CD4-positive, alpha-beta T cell (primary cell): ENCODE results near the gene ZNF775. TPM values are rescaled to one million over a fixed set of nuclear protein-coding genes. Genes with fewer than 3 reads are reported as not detected.

Experiments
- ATAC-seq: fragments of 200-7000 bp; cut with Tn5 transposase; one replicate; pipeline ENCODE4 v1.10.0; 2022; ENCODE audit warnings: mild to moderate bottlenecking; ENCODE audit not compliant: poor library complexity
- CTCF ChIA-PET: fragments of 350-600 bp; sonication (Branson Sonifier 250); formaldehyde crosslinking; loops from one replicate; lab custom pipeline; 2021; ENCODE audit warnings: antibody characterized with exemption, inconsistent platforms; lab: Charles Lee
- POLR2A ChIA-PET: fragments of 350-600 bp; sonication (Branson Sonifier 250); formaldehyde crosslinking; loops from one replicate; lab custom pipeline; 2021; ENCODE audit warnings: antibody characterized with exemption, inconsistent platforms; lab: Charles Lee
- DNase-seq, 14 experiments: peaks; one replicate each; pipeline ENCODE4 v3.0.0-alpha.2; 2013 to 2020; ENCODE audit warnings: mixed read lengths in 2 of 14
- H3K27ac ChIP-seq, 2 donors: one replicate each; pipeline versions ENCODE4 v1.5.1 to v1.7.0; 2013; ENCODE audit warnings: low read length in 2 of 2, low read depth in 1 of 2, mild to moderate bottlenecking in 1 of 2
- H3K27me3 ChIP-seq, 2 experiments: 1 replicate in 1 of 2; 2 replicates in 1 of 2; pipeline versions ENCODE4 v1.6.1 to v1.7.0; 2013; ENCODE audit warnings: low read length in 2 of 2, control low read depth in 1 of 2, mild to moderate bottlenecking in 1 of 2, moderate library complexity in 1 of 2; ENCODE audit not compliant: insufficient read depth in 2 of 2, control insufficient read depth in 1 of 2
- H3K36me3 ChIP-seq: one replicate; pipeline ENCODE4 v1.6.1; 2013; ENCODE audit warnings: low read length, control low read depth; ENCODE audit not compliant: insufficient read depth
- H3K4me1 ChIP-seq: one replicate; pipeline ENCODE4 v1.6.1; 2013; ENCODE audit warnings: low read length, control low read depth; ENCODE audit not compliant: insufficient read depth
- H3K4me3 ChIP-seq: one replicate; pipeline ENCODE4 v1.5.1; 2013; ENCODE audit warnings: mild to moderate bottlenecking, low read length, moderate library complexity
- H3K9me3 ChIP-seq, 2 experiments: 1 replicate in 1 of 2; 2 replicates in 1 of 2; pipeline versions ENCODE4 v1.6.1 to v1.7.0; 2013; ENCODE audit warnings: low read length in 2 of 2, mild to moderate bottlenecking in 2 of 2, control low read depth in 1 of 2, moderate library complexity in 1 of 2; ENCODE audit not compliant: control insufficient read depth in 1 of 2, insufficient read depth in 1 of 2
- H3K27ac Mint-ChIP-seq: one replicate; pipeline ENCODE4 v1.8.0; 2020; ENCODE audit warnings: mixed read lengths
- H3K27me3 Mint-ChIP-seq: one replicate; pipeline ENCODE4 v1.8.0; 2021; ENCODE audit warnings: mixed read lengths
- H3K36me3 Mint-ChIP-seq: one replicate; pipeline ENCODE4 v1.8.0; 2021; ENCODE audit warnings: low read depth, mixed read lengths
- H3K4me1 Mint-ChIP-seq: one replicate; pipeline ENCODE4 v1.8.0; 2021; ENCODE audit warnings: low read depth, mixed read lengths
- H3K4me3 Mint-ChIP-seq: one replicate; pipeline ENCODE4 v1.8.0; 2020; ENCODE audit warnings: mild to moderate bottlenecking, mixed read lengths
- H3K9me3 Mint-ChIP-seq: one replicate; pipeline ENCODE4 v1.8.0; 2020; ENCODE audit warnings: mixed read lengths
- intact Hi-C, 2 experiments: fragments of 100-400 bp; cut with DNase I in 1 of 2; cut with micrococcal nuclease in 1 of 2; formaldehyde crosslinking; loops; one replicate each; pipeline versions ENCODE4 v1.15.1 to v1.9.0; 2023 to 2025; cut with DNase I, micrococcal nuclease
- total RNA-seq, 174 experiments: library from RNA in 2 of 174; stranded (reverse) in 2 of 174; gene quantifications; one replicate each; pipeline ENCODE4 v1.2.3 and lab custom pipeline; 2021 to 2026
- TF ChIP-seq, protein P1 (sequence below): fragments of 200-600 bp; IDR thresholded peaks from one replicate; pipeline ENCODE4 v1.8.0; 2022; ENCODE audit warnings: antibody characterized with exemption, mild to moderate bottlenecking

ZNF775 gene
- total RNA-seq, 2 experiments from 2014 or later, result 0.38 to 0.45 TPM

DNA sequence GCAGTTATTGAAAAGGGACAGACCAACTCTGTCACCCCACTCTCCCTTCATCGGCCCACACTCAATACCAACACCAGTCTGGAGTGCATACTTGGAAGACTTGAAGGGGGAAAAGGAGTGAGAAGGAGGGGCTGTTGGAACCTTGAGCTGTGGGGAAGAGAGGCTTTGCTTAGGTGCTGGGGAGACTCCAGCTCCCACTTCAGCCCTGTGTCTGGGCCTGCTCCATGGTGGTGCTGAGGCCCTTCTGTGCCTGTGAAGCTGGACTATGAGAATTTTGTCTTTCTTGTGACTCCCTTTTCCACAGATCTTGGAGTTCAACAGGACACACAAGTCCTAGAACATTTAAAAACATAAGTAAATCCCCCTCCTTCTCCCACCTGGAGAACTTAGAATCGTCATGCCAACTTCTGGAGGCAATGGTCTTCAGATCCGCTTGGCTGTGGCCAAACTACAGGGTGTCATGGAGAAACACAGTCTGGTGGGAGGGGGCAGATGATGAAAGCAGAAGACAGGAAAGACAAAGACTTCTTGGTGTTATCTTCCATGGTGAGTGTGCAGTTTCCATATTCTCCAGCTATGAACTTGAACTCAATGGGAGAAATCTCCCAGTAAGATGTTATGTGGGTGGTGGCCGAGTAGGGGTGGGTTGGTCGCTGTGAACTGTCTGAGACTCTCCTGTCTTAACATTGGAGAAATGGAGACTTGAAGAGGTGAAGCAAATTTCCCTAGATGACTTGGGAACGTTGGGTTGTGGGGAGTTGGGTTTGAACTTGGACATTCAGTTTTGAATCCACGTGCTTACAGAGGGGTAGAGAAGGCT lies 52.9 kb downstream of the ZNF775 start:
- Mint-ChIP-seq H3K4me3 (no peak overlapping the region), H3K27me3 (no peaks in the 10 kb centered on the region), H3K36me3 (no peaks in the 10 kb centered on the region), H3K9me3 (no peaks in the 10 kb centered on the region), H3K27ac (no peak overlapping the region), H3K4me1 (peaks cover 12% of the 10 kb centered on the region)
- H3K36me3 ChIP-seq, result no peaks in the 10 kb centered on the region
- H3K9me3 ChIP-seq, result peaks cover 0 to 4% of the 10 kb centered on the region in 2 experiments
- TF ChIP-seq, protein P1, sequence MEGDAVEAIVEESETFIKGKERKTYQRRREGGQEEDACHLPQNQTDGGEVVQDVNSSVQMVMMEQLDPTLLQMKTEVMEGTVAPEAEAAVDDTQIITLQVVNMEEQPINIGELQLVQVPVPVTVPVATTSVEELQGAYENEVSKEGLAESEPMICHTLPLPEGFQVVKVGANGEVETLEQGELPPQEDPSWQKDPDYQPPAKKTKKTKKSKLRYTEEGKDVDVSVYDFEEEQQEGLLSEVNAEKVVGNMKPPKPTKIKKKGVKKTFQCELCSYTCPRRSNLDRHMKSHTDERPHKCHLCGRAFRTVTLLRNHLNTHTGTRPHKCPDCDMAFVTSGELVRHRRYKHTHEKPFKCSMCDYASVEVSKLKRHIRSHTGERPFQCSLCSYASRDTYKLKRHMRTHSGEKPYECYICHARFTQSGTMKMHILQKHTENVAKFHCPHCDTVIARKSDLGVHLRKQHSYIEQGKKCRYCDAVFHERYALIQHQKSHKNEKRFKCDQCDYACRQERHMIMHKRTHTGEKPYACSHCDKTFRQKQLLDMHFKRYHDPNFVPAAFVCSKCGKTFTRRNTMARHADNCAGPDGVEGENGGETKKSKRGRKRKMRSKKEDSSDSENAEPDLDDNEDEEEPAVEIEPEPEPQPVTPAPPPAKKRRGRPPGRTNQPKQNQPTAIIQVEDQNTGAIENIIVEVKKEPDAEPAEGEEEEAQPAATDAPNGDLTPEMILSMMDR, result no peak
- no peak overlapping the region for H3K27ac ChIP-seq
- H3K4me3 ChIP-seq, result no peak overlapping the region
- intact Hi-C loops, result no loop called here
- H3K4me1 ChIP-seq, result peaks cover 13% of the 10 kb centered on the region
- ChIA-PET CTCF (no interaction called here), POLR2A (interaction anchor here (0.9 kb wide), 1 partner anchor 135 kb away, joined by 3 read pairs; the partner anchor contains the start of gene GIMAP4)
- no peaks in the 10 kb centered on the region for H3K27me3 ChIP-seq
- DNase-seq (no peak), ATAC-seq (no peak)

DNA sequence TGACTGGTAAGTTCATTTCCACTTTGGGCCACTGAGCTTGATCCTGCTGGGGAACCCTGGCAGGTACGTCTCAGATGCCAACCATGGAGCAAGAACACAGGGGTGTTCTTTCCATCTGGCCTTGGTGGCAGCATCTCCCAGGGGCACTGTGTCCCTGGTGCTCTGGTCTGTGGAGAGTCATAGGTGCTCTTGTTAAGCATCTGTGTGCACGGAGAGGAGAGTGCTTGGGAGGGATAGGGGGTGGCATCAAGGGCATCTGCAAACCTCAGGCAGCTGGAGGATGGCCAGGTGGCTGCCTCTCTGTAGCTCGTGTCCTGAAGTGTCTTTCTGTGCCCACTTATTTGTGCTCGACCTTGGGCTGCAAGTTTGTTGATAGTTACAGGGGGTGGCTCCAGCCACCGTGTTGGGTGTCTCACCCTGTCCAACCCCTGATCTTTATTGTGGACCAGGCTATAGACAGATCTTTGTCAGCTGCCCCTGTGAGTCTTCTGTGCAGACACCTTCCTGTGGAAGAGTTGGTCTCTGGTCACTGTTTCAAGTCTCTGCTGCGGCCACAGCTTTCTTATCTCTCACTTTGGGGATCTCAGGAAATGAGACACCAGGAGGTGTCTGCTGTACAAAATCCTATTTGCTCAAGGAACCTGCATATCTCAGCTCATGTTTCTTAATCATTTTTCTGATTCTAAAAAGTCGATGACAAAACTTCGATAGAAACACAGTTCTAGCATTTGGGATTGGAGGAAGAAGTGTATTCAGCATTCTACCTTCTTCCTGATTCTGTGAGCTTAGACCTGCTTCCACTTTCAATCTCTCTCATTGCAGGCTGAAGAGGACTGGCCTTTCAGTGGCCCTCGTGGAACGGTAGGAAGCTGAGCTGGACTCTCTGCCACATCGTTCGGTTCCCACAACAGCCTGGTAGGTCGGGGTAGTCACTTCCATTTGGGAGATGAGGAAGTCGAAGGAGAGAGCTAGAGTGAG lies 54.1 kb downstream of the ZNF775 start:
- Mint-ChIP-seq H3K27ac (no peak overlapping the region), H3K9me3 (no peaks in the 10 kb centered on the region), H3K27me3 (no peaks in the 10 kb centered on the region), H3K4me3 (no peak overlapping the region), H3K4me1 (peaks cover 12% of the 10 kb centered on the region), H3K36me3 (no peaks in the 10 kb centered on the region)
- Histone ChIP-seq H3K27ac (no peak overlapping the region), H3K27me3 (no peaks in the 10 kb centered on the region), H3K4me3 (no peak overlapping the region), H3K36me3 (no peaks in the 10 kb centered on the region), H3K9me3 (peaks cover 0 to 4% of the 10 kb centered on the region in 2 experiments), H3K4me1 (peaks cover 13% of the 10 kb centered on the region)
- intact Hi-C loops, result no loop called here
- DNase-seq, result peak in 2 of 14 experiments; percentile 42 to 50
- TF ChIP-seq, protein P1, result no peak
- no peak for ATAC-seq
- POLR2A ChIA-PET, result interaction anchor here (0.9 kb wide), 1 partner anchor 134 kb away, joined by 3 read pairs; the partner anchor contains the start of gene GIMAP4
- CTCF ChIA-PET, result interaction anchor here (1.1 kb wide), 1 partner anchor 346 kb away, joined by 3 read pairs; no protein-coding TSS in a partner anchor

- intact Hi-C loops, result no loop called here
- Mint-ChIP-seq H3K27ac (no peak overlapping the region), H3K36me3 (no peaks in the 10 kb centered on the region), H3K27me3 (no peaks in the 10 kb centered on the region), H3K9me3 (no peaks in the 10 kb centered on the region), H3K4me1 (peaks cover 12% of the 10 kb centered on the region), H3K4me3 (no peak overlapping the region)
- peaks cover 0 to 4% of the 10 kb centered on the region in 2 experiments for H3K9me3 ChIP-seq
- H3K4me3 ChIP-seq, result no peak overlapping the region
- H3K36me3 ChIP-seq, result no peaks in the 10 kb centered on the region
- TF ChIP-seq, protein P1, result no peak
- no peaks in the 10 kb centered on the region for H3K27me3 ChIP-seq
- ATAC-seq, result no peak
- peaks cover 9% of the 10 kb centered on the region for H3K4me1 ChIP-seq
- H3K27ac ChIP-seq, result no peak overlapping the region
- CTCF ChIA-PET, result no interaction called here
- POLR2A ChIA-PET, result interaction anchor here (0.7 kb wide), 1 partner anchor 12 kb away, joined by 3 read pairs; no protein-coding TSS in a partner anchor
- DNase-seq, result no peak
These were observed 55.1 kb downstream of the ZNF775 start for GRCh38 chr7:150434240-150434639.
